Activated naive CD4-positive, alpha-beta T cell treated with anti-CD3 and anti-CD28 coated beads, Interleukin-2, amount 50 U/mL, for 72 hours (primary cell): ENCODE results near the gene ZNF311. TPM values are rescaled to one million over a fixed set of nuclear protein-coding genes. Genes with fewer than 3 reads are reported as not detected.
"Not testable (repeated sequence)": the region's sequence is repeated elsewhere in the genome, so short reads cannot be mapped to it uniquely, and the experiment has no call there.

Experiments used
- ATAC-seq, 2 donors: fragments of 150-1000 bp; cut with Tn5 transposase; 2 replicates each; pipeline ENCODE4 v1.10.0; 2021; ENCODE audit warnings: mild to moderate bottlenecking in 2 of 2, moderate library complexity in 2 of 2
- DNase-seq, 2 donors: peaks; one replicate each; pipeline ENCODE4 v3.0.0; 2021 to 2022; ENCODE audit warnings: low spot score in 2 of 2
- H3K27ac Mint-ChIP-seq, 2 donors: one replicate each; pipeline ENCODE4 v1.8.0; 2022; ENCODE audit warnings: mild to moderate bottlenecking in 2 of 2, mixed read lengths in 2 of 2
- H3K36me3 Mint-ChIP-seq, 2 donors: one replicate each; pipeline ENCODE4 v1.8.0; 2022; ENCODE audit warnings: mixed read lengths in 2 of 2
- H3K9me3 Mint-ChIP-seq, 2 donors: one replicate each; pipeline ENCODE4 v1.8.0; 2022; ENCODE audit warnings: mixed read lengths in 2 of 2
- total RNA-seq, 2 donors: library from RNA; stranded (reverse); gene quantifications; one replicate each; pipeline ENCODE4 v1.2.3, GENCODE V29; 2022

Gene ZNF311
- total RNA-seq, 2 donors from 2014 or later, result 0.16 to 0.53 TPM

DNA sequence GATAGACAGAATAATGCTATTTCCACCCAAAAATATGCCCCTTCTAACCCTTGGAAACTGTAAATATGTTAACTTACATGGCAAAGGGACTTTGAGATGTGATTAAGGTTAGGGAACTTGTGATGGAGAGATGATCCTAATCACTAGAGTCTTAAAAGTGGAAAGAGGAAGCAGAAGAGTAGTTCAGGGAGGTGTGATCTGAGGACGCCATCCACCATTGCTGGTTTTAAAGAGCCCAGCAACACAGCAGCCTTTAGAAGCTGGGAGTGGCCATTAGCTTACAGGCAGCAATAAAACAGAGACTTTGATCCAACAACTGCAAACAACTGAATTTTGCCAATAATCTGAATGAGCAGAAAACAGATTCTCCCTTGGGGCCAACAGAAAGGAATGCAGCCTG is 30.6 kb downstream of the ZNF311 start:
- H3K27ac Mint-ChIP-seq, result no peak overlapping the region
- peaks cover 5% of the 10 kb centered on the region in 2 donors for H3K36me3 Mint-ChIP-seq
- no peak for DNase-seq
- no peaks in the 10 kb centered on the region for H3K9me3 Mint-ChIP-seq
- no peak for ATAC-seq

DNA sequence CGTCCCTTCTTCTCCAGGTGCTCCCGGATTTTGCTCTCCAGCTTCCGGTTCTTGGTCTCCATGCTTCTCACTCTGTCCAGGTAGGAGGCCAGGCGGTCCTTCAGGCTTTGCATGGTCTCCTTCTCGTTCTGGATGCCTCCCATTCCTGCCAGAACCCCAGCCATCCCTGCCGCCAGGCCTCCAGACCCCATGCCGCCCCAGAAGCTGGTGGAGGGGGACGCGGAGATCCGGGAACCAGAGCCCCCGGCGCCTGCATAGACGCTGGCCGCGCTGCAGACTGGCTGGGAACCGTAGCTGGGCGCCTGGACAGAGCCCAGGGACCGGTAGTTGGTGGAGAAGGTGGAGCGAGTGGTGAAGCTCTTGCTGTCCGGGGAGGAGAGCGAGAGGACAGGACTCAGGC is 35.1 kb downstream of the ZNF311 start:
- not testable (repeated sequence) for H3K9me3 Mint-ChIP-seq, H3K36me3 Mint-ChIP-seq, H3K27ac Mint-ChIP-seq, ATAC-seq, DNase-seq

DNA sequence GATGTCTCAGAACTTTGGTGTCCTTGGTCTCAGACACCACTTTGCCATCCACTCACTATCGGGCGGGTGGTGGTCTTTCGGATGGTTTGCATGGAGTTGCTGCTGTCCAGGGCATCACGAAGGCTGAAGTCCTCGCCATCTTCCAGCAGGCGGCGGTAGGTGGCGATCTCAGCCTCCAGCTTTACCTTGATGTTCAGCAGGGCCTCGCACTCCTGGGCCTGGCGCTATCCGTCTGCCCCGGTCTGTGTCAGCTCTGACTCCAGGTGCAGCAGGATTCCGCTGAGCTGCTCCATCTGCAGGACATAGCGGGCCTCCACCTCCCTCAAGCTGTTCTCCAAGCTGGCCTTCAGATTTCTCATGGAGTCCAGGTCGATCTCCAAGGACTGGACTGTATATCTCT is 36.0 kb downstream of the ZNF311 start:
- no peak for ATAC-seq
- H3K27ac Mint-ChIP-seq, result no peak overlapping the region
- H3K36me3 Mint-ChIP-seq, result peaks cover 0 to 8% of the 10 kb centered on the region in 2 donors

DNA sequence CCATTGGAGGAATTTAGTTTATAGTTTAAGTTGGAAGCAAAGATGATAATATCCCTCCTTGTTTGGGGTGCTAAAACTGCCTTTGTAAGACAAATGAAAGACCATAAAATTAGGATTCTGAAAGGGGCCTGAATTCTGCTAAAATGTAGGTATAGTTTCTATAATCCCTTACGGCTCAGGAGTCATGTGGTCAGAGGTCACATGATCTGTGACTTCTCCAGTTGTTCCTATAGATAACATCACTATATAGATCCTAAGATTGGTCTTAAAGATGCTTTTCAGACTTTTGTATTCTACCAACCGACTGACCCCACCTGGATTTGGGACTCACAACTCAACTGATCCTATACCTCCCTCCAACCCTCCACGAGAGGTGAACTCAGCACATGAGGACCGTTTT is 36.6 kb downstream of the ZNF311 start:
- ATAC-seq (no peak), DNase-seq (no peak)
- Mint-ChIP-seq H3K9me3 (peaks cover 4% of the 10 kb centered on the region in 2 donors), H3K27ac (no peak overlapping the region), H3K36me3 (peaks cover 0 to 13% of the 10 kb centered on the region in 2 donors)

More for the DNA sequence above, 36.0 kb downstream of the ZNF311 start:
- DNase-seq, result no peak
- peaks cover under 1 to 4% of the 10 kb centered on the region in 2 donors for H3K9me3 Mint-ChIP-seq

DNA sequence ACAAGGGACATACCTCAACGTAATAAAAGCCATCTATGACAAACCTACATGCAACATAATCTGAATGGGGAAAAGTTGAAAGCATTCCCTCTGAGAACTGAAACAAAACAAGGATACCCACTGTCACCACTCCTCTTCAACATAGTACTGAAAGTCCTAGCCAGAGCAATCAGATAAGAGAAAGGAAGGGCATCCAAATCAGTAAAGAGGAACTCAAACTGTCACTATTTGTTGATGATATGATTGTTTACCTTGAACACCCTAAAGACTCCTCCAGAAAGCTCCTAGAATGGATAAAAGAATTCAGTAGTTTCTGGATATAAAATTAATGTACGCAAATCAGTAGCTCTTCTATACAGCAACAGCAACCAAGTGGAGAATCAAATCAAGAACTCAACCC is 39.4 kb downstream of the ZNF311 start:
- H3K9me3 Mint-ChIP-seq, result peaks cover 4% of the 10 kb centered on the region in 2 donors
- no peak for DNase-seq
- no peak overlapping the region for H3K27ac Mint-ChIP-seq
- no peak for ATAC-seq
- peaks cover 0 to 13% of the 10 kb centered on the region in 2 donors for H3K36me3 Mint-ChIP-seq

DNA sequence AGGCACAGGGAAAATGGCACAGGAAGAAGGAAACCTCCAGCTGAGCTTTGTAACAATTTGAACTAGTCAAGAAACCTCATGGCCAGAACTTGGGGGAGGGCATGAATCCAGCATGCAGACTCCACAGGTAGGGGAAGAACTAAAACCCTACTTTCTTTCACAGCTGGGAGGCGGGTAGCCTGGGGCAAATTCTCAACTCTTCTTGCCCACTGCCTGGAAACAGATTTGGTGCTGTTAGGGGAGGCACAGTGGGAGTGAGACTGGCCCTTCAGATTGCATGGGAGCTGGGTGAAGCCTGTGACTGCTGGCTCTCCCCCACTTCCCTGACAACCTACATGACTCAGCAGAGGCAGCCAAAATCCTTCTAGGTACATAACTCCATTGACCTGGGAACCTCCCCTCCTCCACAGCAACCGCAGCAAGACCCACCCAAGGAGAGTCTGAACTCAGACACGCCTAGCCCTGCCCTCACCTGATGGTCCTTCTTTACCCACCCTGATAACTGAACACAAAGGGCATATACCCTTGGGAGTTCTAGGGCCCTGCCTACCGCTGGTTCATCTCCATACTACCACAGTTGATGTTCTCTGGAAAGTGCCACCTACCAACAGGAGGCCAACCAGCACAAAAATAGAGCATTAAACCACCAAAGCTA is 44.1 kb downstream of the ZNF311 start:
- ATAC-seq (no peak), DNase-seq (no peak)
- Mint-ChIP-seq H3K27ac (no peak overlapping the region), H3K36me3 (peaks cover 0 to 7% of the 10 kb centered on the region in 2 donors), H3K9me3 (peaks cover 0 to 4% of the 10 kb centered on the region in 2 donors)

DNA sequence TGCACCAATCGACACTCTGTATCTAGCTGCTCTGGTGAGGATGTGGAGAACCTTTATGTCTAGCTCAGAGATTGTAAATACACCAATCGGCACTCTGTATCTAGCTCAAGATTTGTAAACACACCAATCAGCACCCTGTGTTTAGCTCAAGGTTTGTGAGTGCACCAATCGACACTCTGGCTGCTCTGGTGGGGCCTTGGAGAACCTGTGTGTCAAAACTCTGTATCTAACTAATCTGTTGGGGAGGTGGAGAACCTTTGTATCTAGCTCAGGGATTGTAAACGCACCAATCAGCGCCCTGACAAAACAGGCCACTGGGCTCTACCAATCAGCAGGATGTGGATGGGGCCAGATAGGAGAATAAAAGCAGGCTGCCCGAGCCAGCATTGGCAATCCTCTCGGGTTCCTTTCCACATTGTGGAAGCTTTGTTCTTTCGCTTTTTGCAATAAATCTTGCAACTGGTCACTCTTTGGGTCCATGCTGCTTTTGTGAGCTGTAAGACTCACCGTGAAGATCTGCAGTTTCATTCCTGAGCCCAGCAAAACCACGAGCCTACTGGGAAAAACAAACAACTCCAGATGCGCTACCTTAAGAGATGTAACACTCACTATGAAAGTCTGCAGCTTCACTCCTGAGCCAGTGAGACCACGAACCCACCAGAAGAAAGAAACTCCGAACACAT is 46.4 kb downstream of the ZNF311 start:
- H3K27ac Mint-ChIP-seq, H3K36me3 Mint-ChIP-seq, H3K9me3 Mint-ChIP-seq, DNase-seq, ATAC-seq: not testable (repeated sequence)

DNA sequence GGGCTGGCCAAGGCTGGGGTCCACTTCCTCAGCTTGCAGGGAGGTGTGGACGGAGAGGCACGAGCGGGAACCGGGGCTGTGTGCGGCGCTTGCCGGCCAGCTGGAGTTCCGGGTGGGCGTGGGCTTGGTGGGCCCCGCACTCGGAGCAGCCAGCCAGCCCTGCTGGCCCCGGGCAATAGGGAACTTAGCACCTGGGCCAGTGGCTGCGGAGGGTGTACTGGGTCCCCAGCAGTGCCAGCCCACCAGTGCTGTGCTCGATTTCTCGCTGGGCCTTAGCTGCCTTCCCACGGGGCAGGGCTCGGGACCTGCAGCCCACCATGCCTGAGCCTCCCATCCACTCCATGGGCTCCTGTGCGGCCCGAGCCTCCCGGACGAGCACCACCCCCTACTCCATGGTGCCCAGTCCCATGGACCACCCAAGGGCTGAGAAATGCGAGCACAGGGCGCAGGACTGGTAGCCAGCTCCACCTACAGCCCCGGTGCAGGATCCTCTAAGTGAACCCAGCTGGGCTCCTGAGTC is 47.3 kb downstream of the ZNF311 start:
- not testable (repeated sequence) for H3K27ac Mint-ChIP-seq, DNase-seq, H3K36me3 Mint-ChIP-seq, ATAC-seq, H3K9me3 Mint-ChIP-seq

DNA sequence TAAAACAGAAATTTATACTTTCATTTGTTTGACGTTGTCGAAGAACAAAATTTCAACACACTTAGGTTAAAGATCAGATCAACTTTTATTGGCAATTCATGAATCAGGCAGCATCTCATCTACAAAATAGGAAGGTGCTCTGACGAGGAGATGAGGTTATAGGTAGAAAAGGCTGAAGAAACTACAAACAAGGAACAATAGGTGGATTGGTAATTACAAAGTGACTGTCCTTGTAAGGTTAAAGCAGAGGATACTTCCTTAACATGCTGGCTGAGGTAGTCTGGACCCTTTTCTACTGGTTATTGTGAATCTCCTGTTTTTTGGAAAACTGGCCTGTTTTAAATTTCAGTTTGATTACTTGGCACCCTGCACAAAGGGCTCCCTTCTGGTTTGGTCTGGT is 48.8 kb downstream of the ZNF311 start:
- DNase-seq, result no peak
- Mint-ChIP-seq H3K9me3 (no peaks in the 10 kb centered on the region), H3K27ac (no peak overlapping the region), H3K36me3 (no peaks in the 10 kb centered on the region)
- ATAC-seq, result no peak

DNA sequence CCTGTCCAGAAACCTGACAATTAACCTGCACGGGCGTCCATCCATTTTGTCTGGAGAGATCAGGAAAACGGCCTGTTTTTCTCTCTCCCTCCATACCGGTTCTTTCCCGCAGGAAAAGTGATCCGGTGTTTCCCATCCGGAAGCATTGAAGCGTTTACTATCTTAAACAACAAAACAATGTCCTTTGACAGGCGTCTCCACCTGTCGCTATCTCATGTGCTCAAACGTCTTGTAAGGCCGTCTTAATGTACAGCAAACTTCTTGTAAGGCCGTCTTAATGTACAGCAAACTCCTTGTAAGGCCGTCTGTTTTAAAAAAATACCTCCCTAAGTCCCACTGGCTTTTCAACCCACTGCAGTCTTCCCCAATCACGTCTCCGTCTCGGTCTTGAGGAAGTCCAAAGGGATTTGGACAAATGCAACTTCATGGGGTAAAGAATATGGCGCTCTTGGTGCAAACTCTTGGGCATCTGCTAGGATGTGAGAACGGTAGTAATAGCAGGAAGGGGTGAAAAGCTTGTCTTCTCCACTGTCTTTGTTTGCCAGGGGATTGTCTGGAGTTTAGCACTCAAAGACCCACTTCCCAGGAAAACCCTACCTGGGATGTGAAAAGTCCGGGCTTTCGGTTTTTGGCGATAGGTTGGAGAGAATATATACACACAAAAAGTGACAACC is 51.4 kb downstream of the ZNF311 start:
- H3K27ac Mint-ChIP-seq, result peak overlapping the region; percentile 90 to 97
- DNase-seq, result no peak

DNA sequence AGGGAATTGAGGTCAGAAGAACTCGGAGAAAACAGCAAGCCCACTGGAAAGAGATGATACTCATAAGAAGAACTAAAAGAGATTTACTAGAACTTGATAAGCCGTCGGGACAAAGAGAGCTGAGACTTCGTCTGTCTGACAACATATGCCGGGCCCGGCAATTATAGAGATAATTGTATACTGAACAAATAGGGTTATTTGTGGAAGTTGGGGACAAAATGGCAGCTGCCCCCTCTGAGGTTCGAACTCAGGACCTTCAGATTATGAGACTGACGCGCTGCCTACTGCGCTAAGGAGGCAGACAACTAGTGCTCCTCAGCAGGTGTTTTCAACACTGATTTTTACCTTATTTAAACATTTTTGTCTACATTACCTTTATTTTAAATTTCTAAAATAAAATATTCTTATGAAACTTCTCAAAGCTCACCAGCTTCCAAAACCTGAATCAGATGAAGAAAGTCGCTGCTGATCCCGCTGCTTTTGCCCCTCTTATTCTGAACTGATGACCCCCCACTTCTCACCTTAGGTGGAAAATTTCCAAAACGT is 52.0 kb downstream of the ZNF311 start:
- peak overlapping the region; percentile 90 to 97 for H3K27ac Mint-ChIP-seq
- DNase-seq (peak in 1 of 2 donors; percentile 62), ATAC-seq (peak; percentile 77 to 82)
- H3K36me3 Mint-ChIP-seq, result no peaks in the 10 kb centered on the region
- H3K9me3 Mint-ChIP-seq, result no peaks in the 10 kb centered on the region

More for the DNA sequence above, 51.4 kb downstream of the ZNF311 start:
- ATAC-seq, result peak in 1 of 2 donors; percentile 7
- Mint-ChIP-seq H3K36me3 (no peaks in the 10 kb centered on the region), H3K9me3 (no peaks in the 10 kb centered on the region)

DNA sequence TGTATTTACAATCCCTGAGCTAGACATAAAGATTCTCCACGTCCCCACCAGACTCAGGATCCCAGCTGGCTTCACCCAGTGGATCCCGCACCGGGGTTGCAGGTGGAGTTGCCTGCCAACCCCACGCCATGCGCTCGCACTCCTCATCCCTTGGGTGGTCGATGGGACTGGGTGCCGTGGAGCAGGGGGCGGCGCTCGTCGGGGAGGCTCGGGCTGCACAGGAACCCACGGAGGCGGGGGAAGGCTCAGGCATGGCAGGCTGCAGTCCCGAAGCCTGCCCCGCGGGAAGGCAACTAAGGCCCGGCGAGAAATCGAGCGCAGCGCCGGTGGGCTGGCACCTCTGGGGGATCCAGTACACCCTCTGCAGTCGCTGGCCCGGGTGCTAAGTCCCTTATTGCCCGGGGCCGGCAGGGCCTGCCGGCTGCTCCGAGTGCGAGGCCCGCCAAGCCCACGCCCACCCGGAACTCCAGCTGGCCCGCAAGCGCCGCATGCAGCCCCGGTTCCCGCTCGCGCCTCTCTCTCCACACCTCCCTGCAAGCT is 55.4 kb downstream of the ZNF311 start:
- H3K27ac Mint-ChIP-seq, H3K9me3 Mint-ChIP-seq, DNase-seq, H3K36me3 Mint-ChIP-seq, ATAC-seq: not testable (repeated sequence)

DNA sequence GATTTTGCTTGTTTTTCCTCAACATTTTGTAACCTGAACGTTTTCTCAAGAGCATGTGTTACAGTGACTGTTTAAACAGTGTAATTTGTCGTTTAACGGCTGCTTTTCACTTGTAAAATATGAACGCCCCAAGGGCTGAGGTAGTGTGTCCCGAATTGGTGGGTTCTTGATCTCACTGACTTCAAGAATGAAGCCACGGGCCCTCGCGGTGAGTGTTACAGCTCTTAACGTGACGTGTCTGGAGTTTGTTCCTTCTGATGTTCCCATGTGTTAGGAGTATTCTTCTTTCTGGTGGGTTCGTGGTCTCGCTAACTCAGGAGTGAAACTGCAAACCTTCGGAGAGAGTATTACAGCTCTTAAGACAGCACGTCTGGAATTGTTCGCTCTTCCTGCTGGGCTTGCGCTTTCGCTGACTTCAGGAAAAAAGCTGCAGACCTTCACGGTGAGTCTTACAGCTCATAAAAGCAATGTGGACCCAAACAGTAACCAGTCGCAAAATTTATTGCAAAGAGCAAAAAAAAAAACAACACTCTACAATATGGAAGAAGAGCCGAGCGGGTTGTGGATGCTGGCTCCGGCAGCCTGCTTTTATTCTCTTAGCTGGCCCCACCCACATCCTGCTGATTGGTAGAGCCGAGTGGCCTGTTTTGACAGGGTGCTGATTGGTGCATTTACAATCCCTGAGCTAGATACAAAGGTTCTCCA is 56.2 kb downstream of the ZNF311 start:
- no peaks in the 10 kb centered on the region for H3K9me3 Mint-ChIP-seq

DNA sequence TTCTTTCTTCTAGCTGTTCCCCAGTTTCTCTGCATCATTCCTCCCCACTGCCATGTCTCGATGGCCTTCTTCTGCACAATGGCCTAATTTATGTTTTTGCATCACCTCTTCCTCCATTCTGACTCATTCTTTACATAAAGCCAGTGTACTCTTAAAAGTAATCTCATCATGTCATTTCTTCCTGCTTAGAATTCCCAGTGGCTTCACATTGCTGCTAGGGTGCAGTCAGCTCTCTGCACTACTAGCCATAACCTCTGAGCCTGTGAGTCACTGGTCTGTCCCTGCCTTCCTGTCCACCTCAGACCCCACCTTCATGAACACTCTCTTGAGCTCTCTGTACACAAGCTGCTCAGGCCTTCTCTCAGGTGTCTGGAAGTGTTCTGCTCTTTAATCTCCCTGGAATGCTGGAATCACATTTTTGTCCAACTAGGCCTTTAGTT is 57.3 kb downstream of the ZNF311 start:
- Mint-ChIP-seq H3K27ac (peak overlapping the region in 1 of 2 donors; percentile 6), H3K9me3 (no peaks in the 10 kb centered on the region), H3K36me3 (no peaks in the 10 kb centered on the region)
- ATAC-seq (no peak), DNase-seq (no peak)

More for the DNA sequence above, 56.2 kb downstream of the ZNF311 start:
- Mint-ChIP-seq H3K36me3 (no peaks in the 10 kb centered on the region), H3K27ac (no peak overlapping the region)
- ATAC-seq (no peak), DNase-seq (no peak)

DNA sequence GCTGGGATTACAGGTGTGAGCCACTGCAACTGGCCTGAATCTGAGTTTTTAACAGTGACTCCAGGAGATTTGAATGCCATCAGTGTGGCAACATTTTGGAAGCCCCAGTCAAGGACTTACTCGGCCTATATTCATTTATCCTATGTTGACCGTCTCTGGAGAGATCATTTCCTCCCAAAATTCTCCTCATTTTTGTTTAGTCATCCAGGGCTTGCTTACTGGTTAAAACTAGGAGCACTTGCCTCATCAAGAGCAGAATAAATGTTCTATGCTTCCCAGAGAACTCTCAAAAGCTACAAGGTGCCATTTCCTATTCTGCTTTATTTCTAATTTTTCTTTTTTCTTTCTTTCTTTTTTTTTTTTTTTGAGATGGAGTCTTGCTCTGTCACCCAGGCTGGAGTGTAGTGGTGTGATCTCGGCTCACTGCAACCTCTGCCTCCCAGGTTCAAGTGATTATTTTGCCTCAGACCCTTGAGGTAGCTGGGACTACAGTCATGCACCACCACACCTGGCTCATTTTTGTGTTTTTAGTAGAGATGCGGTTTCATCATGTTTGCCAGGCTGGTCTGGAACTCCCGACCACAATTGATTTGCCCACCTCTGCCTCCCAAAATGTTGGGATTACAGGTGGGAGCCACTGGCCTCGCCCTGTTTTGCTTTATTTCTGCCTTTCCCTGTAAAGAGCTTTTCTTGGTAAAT is 57.9 kb downstream of the ZNF311 start:
- ATAC-seq, result no peak
- no peak for DNase-seq
- Mint-ChIP-seq H3K36me3 (no peaks in the 10 kb centered on the region), H3K27ac (peak overlapping the region in 1 of 2 donors; percentile 6), H3K9me3 (no peaks in the 10 kb centered on the region)
